Measurements from ENCODE around the gene ZNF134.

DNA sequence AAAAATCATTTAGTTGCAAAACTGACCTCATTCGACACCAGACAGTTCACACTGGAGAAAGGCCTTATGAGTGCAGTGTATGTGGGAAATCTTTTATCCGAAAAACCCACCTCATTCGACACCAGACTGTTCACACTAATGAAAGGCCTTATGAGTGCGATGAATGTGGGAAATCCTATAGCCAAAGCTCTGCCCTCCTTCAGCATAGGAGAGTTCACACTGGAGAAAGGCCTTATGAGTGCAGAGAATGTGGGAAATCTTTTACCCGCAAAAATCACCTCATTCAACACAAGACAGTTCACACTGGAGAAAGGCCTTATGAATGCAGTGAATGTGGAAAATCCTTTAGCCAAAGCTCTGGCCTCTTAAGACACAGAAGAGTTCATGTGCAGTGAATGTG, 7.1 kb upstream of the ZNF134 start:
- TF ChIP-seq, protein P1, sequence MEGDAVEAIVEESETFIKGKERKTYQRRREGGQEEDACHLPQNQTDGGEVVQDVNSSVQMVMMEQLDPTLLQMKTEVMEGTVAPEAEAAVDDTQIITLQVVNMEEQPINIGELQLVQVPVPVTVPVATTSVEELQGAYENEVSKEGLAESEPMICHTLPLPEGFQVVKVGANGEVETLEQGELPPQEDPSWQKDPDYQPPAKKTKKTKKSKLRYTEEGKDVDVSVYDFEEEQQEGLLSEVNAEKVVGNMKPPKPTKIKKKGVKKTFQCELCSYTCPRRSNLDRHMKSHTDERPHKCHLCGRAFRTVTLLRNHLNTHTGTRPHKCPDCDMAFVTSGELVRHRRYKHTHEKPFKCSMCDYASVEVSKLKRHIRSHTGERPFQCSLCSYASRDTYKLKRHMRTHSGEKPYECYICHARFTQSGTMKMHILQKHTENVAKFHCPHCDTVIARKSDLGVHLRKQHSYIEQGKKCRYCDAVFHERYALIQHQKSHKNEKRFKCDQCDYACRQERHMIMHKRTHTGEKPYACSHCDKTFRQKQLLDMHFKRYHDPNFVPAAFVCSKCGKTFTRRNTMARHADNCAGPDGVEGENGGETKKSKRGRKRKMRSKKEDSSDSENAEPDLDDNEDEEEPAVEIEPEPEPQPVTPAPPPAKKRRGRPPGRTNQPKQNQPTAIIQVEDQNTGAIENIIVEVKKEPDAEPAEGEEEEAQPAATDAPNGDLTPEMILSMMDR (IDR thresholded peaks at IDR 0.05), result no peak
- TF ChIP-seq POLR2A (IDR thresholded peaks at IDR 0.05) (no peak), EP300 (IDR thresholded peaks at IDR 0.05) (no peak)

Measured in gastroesophageal sphincter (tissue), 3 donors.